Adrenal gland (tissue), 12 donors: ENCODE measurements around the gene ADORA2A. TPM values are rescaled to one million over a fixed set of nuclear protein-coding genes. Genes with fewer than 3 reads are reported as not detected.

ENCODE experiments used
- DNase-seq, 7 donors: peaks; one replicate each; pipeline ENCODE4 v3.0.0-alpha.2; 2019 to 2020
- H3K27ac ChIP-seq, 5 donors: fragments of 200-600 bp; sonication (generic) in 4 of 5; 1 replicate in 3 of 5; 2 replicates in 2 of 5; pipeline versions ENCODE4 v1.5.1 to v1.8.0; 2016 to 2020; ENCODE audit warnings: mild to moderate bottlenecking in 1 of 5
- H3K27me3 ChIP-seq: fragments of 200-600 bp; 2 replicates; pipeline ENCODE4 v1.8.0; 2021
- H3K36me3 ChIP-seq, 2 donors: fragments of 200-600 bp; replicated peaks in 1 of 2; 1 replicate in 1 of 2; 2 replicates in 1 of 2; pipeline versions ENCODE4 v1.5.1 to v1.8.0; 2018 to 2022
- H3K4me1 ChIP-seq, 2 donors: fragments of 200-600 bp; replicated peaks in 1 of 2; 1 replicate in 1 of 2; 2 replicates in 1 of 2; pipeline versions ENCODE4 v1.5.1 to v1.8.0; 2018 to 2021
- H3K4me3 ChIP-seq, 4 donors: fragments of 200-600 bp; sonication (generic) in 3 of 4; one replicate each; pipeline ENCODE4 v1.5.1; 2016 to 2018
- H3K9me3 ChIP-seq, 3 donors: fragments of 200-600 bp; sonication (generic) in 1 of 3; replicated peaks in 1 of 3; 1 replicate in 2 of 3; 2 replicates in 1 of 3; pipeline versions ENCODE4 v1.5.1 to v1.8.0; 2016 to 2021
- POLR2A ChIP-seq, 2 donors: fragments of 450-650 bp; IDR thresholded peaks; one replicate each; pipeline ENCODE4 v1.6.1; 2017; ENCODE audit warnings: antibody characterized with exemption in 2 of 2, mild to moderate bottlenecking in 2 of 2, moderate library complexity in 1 of 2
- WGBS, 4 donors: extraction: QIAGEN DNeasy Blood & Tissue Kit in 2 of 4; methylation state at CpG; one replicate each; pipeline versions ENCODE4 v1.1.5 to v1.1.7; 2013 to 2017; 5-methylcytosine and 5-hydroxymethylcytosine counted together
- intact Hi-C, 2 donors: fragments of 100-400 bp; cut with DNase I; formaldehyde crosslinking; loops; one replicate each; pipeline versions ENCODE4 v1.14.1 to v1.15.0; 2022 to 2023
- polyA plus RNA-seq, 3 donors: library from polyadenylated mRNA; stranded (reverse); fragments of 200-250 nt in 2 of 3; fragments of 350-450 nt in 1 of 3; fragmentation: Illumina TruSeq in 1 of 3; extraction: RNeasy Lipid Tissue Mini Kit (QIAGEN cat#74804) in 1 of 3; gene quantifications; one replicate each; pipeline ENCODE4 v1.2.3, GENCODE V29; 2013 to 2014
- total RNA-seq, 9 donors: library from RNA; depleted of rRNA in 4 of 9; stranded (reverse); fragments of >200 nt in 4 of 9; fragments of 120-200 nt in 1 of 9; fragmentation: NEBNext Ultra II Directional in 1 of 9; extraction: Animal tissue kit (Norgen Biotek cat#: 25700) in 1 of 9; gene quantifications; one replicate each; pipeline versions ENCODE4 v1.1.0 to v1.2.4, GENCODE V29; 2013 to 2023
- TF ChIP-seq, protein P1 (sequence below), 6 experiments: fragments of 450-650 bp in 4 of 6; fragments of 200-600 bp in 2 of 6; sonication (generic) in 1 of 6; IDR thresholded peaks; 1 replicate in 5 of 6; 2 replicates in 1 of 6; pipeline versions ENCODE4 v1.5.1 to v1.8.0; 2016 to 2021; ENCODE audit warnings: antibody characterized with exemption in 6 of 6, mild to moderate bottlenecking in 2 of 6, moderate library complexity in 1 of 6
- donor health status: healthy with polysubstance abuse.
- donor health status: Bipolar disorder and iron deficiency.
- donor health status: DM: yes; HTN: yes; CAD: no.
- donor health status: DM: no; HTN: no; CAD: no.
- donor health status: DM: no; HTN: no; CAD: no.
- donor health status: DM: yes; HTN: yes; CAD: no.

The ADORA2A gene
- total and polyA plus RNA-seq, 12 donors = 2.9 to 16.4 (median 6.5) TPM

DNA sequence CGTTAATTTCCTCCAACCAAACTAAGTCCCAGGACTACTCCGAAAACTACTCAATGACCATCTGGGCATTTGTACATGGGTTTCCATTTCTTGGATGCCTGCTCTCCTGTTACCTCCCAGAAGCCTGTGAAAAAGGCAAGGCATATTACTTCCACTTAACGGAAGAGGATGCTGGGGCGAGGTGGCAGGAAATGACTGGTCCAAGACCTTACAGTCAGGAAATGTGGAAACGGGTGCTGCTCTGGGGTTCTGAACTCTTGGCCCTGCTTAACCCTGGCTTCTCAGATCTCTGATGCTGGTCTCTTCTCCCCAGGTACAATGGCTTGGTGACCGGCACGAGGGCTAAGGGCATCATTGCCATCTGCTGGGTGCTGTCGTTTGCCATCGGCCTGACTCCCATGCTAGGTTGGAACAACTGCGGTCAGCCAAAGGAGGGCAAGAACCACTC lies 12.9 kb downstream of the ADORA2A start:
- 81 to 94% (median 91%) methylated on average over 4 to 10 of the region's 10 CpGs for WGBS, 4 donors
- H3K9me3 ChIP-seq = no peaks in the 10 kb centered on the region
- DNase-seq = peak in 2 of 7 donors; percentile 12 to 50
- H3K27me3 ChIP-seq = no peaks in the 10 kb centered on the region
- H3K27ac ChIP-seq = peak overlapping the region in 1 of 5 donors; percentile 18
- intact Hi-C loops = no loop called here
- no peaks in the 10 kb centered on the region for H3K36me3 ChIP-seq
- TF ChIP-seq, protein P1, sequence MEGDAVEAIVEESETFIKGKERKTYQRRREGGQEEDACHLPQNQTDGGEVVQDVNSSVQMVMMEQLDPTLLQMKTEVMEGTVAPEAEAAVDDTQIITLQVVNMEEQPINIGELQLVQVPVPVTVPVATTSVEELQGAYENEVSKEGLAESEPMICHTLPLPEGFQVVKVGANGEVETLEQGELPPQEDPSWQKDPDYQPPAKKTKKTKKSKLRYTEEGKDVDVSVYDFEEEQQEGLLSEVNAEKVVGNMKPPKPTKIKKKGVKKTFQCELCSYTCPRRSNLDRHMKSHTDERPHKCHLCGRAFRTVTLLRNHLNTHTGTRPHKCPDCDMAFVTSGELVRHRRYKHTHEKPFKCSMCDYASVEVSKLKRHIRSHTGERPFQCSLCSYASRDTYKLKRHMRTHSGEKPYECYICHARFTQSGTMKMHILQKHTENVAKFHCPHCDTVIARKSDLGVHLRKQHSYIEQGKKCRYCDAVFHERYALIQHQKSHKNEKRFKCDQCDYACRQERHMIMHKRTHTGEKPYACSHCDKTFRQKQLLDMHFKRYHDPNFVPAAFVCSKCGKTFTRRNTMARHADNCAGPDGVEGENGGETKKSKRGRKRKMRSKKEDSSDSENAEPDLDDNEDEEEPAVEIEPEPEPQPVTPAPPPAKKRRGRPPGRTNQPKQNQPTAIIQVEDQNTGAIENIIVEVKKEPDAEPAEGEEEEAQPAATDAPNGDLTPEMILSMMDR (IDR thresholded peaks at IDR 0.05) = no peak
- no peak for TF ChIP-seq POLR2A (IDR thresholded peaks at IDR 0.05)
- peaks cover 14 to 35% of the 10 kb centered on the region in 2 donors for H3K4me1 ChIP-seq
- H3K4me3 ChIP-seq = no peak overlapping the region

DNA sequence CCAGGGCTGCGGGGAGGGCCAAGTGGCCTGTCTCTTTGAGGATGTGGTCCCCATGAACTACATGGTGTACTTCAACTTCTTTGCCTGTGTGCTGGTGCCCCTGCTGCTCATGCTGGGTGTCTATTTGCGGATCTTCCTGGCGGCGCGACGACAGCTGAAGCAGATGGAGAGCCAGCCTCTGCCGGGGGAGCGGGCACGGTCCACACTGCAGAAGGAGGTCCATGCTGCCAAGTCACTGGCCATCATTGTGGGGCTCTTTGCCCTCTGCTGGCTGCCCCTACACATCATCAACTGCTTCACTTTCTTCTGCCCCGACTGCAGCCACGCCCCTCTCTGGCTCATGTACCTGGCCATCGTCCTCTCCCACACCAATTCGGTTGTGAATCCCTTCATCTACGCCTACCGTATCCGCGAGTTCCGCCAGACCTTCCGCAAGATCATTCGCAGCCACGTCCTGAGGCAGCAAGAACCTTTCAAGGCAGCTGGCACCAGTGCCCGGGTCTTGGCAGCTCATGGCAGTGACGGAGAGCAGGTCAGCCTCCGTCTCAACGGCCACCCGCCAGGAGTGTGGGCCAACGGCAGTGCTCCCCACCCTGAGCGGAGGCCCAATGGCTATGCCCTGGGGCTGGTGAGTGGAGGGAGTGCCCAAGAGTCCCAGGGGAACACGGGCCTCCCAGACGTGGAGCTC lies 13.5 kb downstream of the ADORA2A start:
- 81 to 93% (median 86%) methylated on average over 19 to 30 of the region's 30 CpGs for WGBS, 4 donors

DNA sequence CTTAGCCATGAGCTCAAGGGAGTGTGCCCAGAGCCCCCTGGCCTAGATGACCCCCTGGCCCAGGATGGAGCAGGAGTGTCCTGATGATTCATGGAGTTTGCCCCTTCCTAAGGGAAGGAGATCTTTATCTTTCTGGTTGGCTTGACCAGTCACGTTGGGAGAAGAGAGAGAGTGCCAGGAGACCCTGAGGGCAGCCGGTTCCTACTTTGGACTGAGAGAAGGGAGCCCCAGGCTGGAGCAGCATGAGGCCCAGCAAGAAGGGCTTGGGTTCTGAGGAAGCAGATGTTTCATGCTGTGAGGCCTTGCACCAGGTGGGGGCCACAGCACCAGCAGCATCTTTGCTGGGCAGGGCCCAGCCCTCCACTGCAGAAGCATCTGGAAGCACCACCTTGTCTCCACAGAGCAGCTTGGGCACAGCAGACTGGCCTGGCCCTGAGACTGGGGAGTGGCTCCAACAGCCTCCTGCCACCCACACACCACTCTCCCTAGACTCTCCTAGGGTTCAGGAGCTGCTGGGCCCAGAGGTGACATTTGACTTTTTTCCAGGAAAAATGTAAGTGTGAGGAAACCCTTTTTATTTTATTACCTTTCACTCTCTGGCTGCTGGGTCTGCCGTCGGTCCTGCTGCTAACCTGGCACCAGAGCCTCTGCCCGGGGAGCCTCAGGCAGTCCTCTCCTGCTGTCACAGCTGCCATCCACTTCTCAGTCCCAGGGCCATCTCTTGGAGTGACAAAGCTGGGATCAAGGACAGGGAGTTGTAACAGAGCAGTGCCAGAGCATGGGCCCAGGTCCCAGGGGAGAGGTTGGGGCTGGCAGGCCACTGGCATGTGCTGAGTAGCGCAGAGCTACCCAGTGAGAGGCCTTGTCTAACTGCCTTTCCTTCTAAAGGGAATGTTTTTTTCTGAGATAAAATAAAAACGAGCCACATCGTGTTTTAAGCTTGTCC lies 14.3 kb downstream of the ADORA2A start:
- intact Hi-C loops = no loop called here
- 41 to 60% (median 50%) methylated on average over 7 to 8 of the region's 8 CpGs for WGBS, 4 donors
- DNase-seq = peak in 6 of 7 donors; percentile 50 to 79 (median 70)
- no peaks in the 10 kb centered on the region for H3K27me3 ChIP-seq
- no peaks in the 10 kb centered on the region for H3K9me3 ChIP-seq
- peak overlapping the region in 3 of 5 donors; percentile 39 to 81 (median 74) for H3K27ac ChIP-seq
- H3K4me1 ChIP-seq = peaks cover 14 to 29% of the 10 kb centered on the region in 2 donors
- H3K4me3 ChIP-seq = no peak overlapping the region
- TF ChIP-seq, protein P1 (IDR thresholded peaks at IDR 0.05) = no peak
- no peak for TF ChIP-seq POLR2A (IDR thresholded peaks at IDR 0.05)
- H3K36me3 ChIP-seq = no peaks in the 10 kb centered on the region

More for the DNA sequence above, 13.5 kb downstream of the ADORA2A start:
- Histone ChIP-seq H3K4me1 (peaks cover 14 to 35% of the 10 kb centered on the region in 2 donors), H3K27me3 (no peaks in the 10 kb centered on the region), H3K27ac (peak overlapping the region in 2 of 5 donors; percentile 74 to 81), H3K4me3 (no peak overlapping the region), H3K36me3 (no peaks in the 10 kb centered on the region), H3K9me3 (no peaks in the 10 kb centered on the region)
- TF ChIP-seq POLR2A (IDR thresholded peaks at IDR 0.05) = no peak
- TF ChIP-seq, protein P1 (IDR thresholded peaks at IDR 0.05) = no peak
- peak in 2 of 7 donors; percentile 31 to 54 for DNase-seq
- intact Hi-C loops = no loop called here

DNA sequence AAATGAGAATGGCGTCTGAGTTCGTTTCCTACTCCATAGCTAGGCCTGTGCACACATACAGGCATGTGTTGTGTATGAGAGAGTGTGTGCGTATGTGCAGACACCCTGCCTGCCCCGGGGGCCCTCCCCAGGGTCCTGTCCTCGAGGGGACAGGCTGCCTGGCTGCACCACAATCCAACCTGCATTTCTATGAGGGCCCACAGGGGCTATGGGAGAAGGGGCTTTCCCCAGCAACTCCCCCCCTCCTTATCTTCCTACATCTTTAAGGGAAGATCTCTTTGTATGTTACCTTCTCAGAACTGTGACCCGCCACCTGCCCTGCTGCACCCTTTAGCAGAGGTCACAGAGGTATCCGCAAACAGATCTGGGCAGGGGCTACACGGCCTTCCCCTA lies 14.9 kb downstream of the ADORA2A start:
- Histone ChIP-seq H3K27me3 (no peaks in the 10 kb centered on the region), H3K36me3 (no peaks in the 10 kb centered on the region), H3K27ac (peak overlapping the region in 3 of 5 donors; percentile 39 to 81 (median 74)), H3K9me3 (no peaks in the 10 kb centered on the region), H3K4me3 (no peak overlapping the region), H3K4me1 (peaks cover 14 to 29% of the 10 kb centered on the region in 2 donors)
- WGBS, 4 donors = 67 to 78% (median 70%) methylated on average over 6 to 8 of the region's 8 CpGs
- no peak for TF ChIP-seq POLR2A (IDR thresholded peaks at IDR 0.05)
- TF ChIP-seq, protein P1 (IDR thresholded peaks at IDR 0.05) = no peak
- DNase-seq = no peak
- intact Hi-C loops = no loop called here
